Fibroblast of lung (primary cell): ENCODE data around the gene TAF10. TPM values are rescaled to one million over a fixed set of nuclear protein-coding genes. Genes with fewer than 3 reads are reported as not detected.

Experiments
- DNase-seq, 2 donors: peaks; one replicate each; pipeline versions ENCODE4 v3.0.0 to v3.0.0-alpha.2; 2010; ENCODE audit warnings: low read depth in 2 of 2
- H2AFZ ChIP-seq: 2 replicates; pipeline ENCODE4 v1.5.1; 2012; ENCODE audit warnings: low read length, control low read depth, inconsistent platforms
- H3K27ac ChIP-seq: 2 replicates; pipeline ENCODE4 v1.5.1; 2011; ENCODE audit warnings: low read length, control low read depth; ENCODE audit not compliant: insufficient read depth
- H3K27me3 ChIP-seq: 2 replicates; pipeline ENCODE4 v1.5.1; 2011; ENCODE audit warnings: mild to moderate bottlenecking, low read length; ENCODE audit not compliant: control insufficient read depth, insufficient read depth
- H3K36me3 ChIP-seq: 2 replicates; pipeline ENCODE4 v1.5.1; 2011; ENCODE audit warnings: low read length; ENCODE audit not compliant: control insufficient read depth, insufficient read depth
- H3K4me1 ChIP-seq: 2 replicates; pipeline ENCODE4 v1.5.1; 2011; ENCODE audit warnings: low read length; ENCODE audit not compliant: control insufficient read depth, insufficient read depth; ENCODE audit errors: extremely low read depth
- H3K4me2 ChIP-seq: 2 replicates; pipeline ENCODE4 v1.5.1; 2011; ENCODE audit warnings: low read length, control low read depth; ENCODE audit not compliant: insufficient read depth; ENCODE audit errors: extremely low read depth
- H3K4me3 ChIP-seq, 4 experiments: fragments of 200-600 bp in 1 of 4; sonication (generic) in 1 of 4; replicated peaks in 1 of 4; 2 replicates each; pipeline ENCODE4 v1.5.1; 2011 to 2016; ENCODE audit warnings: low read length in 4 of 4, low read depth in 3 of 4, mild to moderate bottlenecking in 3 of 4, control low read depth in 2 of 4, inconsistent platforms in 1 of 4, mixed read lengths in 1 of 4; ENCODE audit not compliant: insufficient read depth in 1 of 4; ENCODE audit errors: control extremely low read depth in 1 of 4
- H3K79me2 ChIP-seq: 2 replicates; pipeline ENCODE4 v1.5.1; 2012; ENCODE audit warnings: mild to moderate bottlenecking, low read length, inconsistent platforms; ENCODE audit not compliant: control insufficient read depth, insufficient read depth
- H3K9ac ChIP-seq: 2 replicates; pipeline ENCODE4 v1.5.1; 2011; ENCODE audit warnings: mild to moderate bottlenecking, low read length, control low read depth; ENCODE audit not compliant: insufficient read depth
- H3K9me3 ChIP-seq: 2 replicates; pipeline ENCODE4 v1.5.1; 2012; ENCODE audit warnings: low read depth, low read length; ENCODE audit not compliant: control insufficient read depth, insufficient read depth
- H4K20me1 ChIP-seq: 2 replicates; pipeline ENCODE4 v1.5.1; 2011; ENCODE audit warnings: low read length; ENCODE audit not compliant: control insufficient read depth, insufficient read depth; ENCODE audit errors: extremely low read depth
- CTCF ChIP-seq, 2 donors: IDR thresholded peaks in 1 of 2; conservative IDR thresholded peaks in 1 of 2; 1 replicate in 1 of 2; 2 replicates in 1 of 2; pipeline ENCODE4 v1.5.1; 2011 to 2012; ENCODE audit warnings: low read length in 2 of 2, control low read depth in 1 of 2, inconsistent platforms in 1 of 2, low read depth in 1 of 2, mild to moderate bottlenecking in 1 of 2
- EZH2 ChIP-seq: IDR thresholded peaks from 2 replicates; pipeline ENCODE4 v1.5.1; 2012; ENCODE audit warnings: low read length, control low read depth, mild to moderate bottlenecking; ENCODE audit errors: missing control alignments
- polyA plus RNA-seq, 2 donors: library from polyadenylated mRNA; depleted of rRNA in 1 of 2; stranded (reverse) in 1 of 2; unstranded in 1 of 2; fragments of >200 nt; gene quantifications; 2 replicates each; pipeline ENCODE4 v1.2.1, GENCODE V29; 2011 to 2012; ENCODE audit warnings: missing spikeins in 1 of 2
- total RNA-seq: library from RNA; depleted of rRNA; stranded (reverse); fragments of >200 nt; gene quantifications from 2 replicates; pipeline ENCODE4 v1.2.1, GENCODE V29; 2014

TAF10 gene
- total and polyA plus RNA-seq, 2 donors (not counting 1 experiment from before 2014, with no cell fraction given) = 77.8 to 142 TPM

DNA sequence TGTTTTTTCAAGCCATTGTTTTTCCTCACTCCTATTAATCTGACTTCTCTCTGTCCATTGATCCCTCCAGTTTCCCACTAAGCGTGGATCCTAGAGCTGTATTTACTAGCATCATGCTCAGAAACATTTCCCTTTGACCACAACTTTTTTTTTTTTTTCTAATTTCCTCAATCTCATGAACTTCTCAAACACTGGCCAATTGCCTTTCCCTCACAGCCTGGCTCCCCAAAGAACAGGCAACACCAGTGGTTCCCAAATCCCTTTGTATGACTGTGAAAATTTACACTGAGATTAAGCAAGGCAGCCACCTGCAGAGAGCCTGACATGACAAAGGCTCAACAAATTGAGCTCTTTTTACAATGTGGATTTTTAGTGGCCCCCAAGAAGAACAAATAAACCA lies 8.6 kb upstream of the TAF10 start:
- Histone ChIP-seq H3K27ac (no peak overlapping the region), H2AFZ (no peak overlapping the region), H3K4me1 (peaks cover 4% of the 10 kb centered on the region), H3K9ac (no peak overlapping the region), H3K27me3 (no peaks in the 10 kb centered on the region), H3K4me3 (no peak overlapping the region), H4K20me1 (no peaks in the 10 kb centered on the region), H3K4me2 (no peak overlapping the region), H3K36me3 (peaks cover 6% of the 10 kb centered on the region), H3K79me2 (peaks cover 13% of the 10 kb centered on the region), H3K9me3 (no peaks in the 10 kb centered on the region)
- DNase-seq = no peak
- no peak for TF ChIP-seq CTCF (conservative IDR thresholded peaks at IDR 0.05 in 1 of 2, IDR thresholded peaks at IDR 0.05 in 1 of 2; ENCODE audit: low read depth in 1 of 2, low read length in 2 of 2)
- no peak for TF ChIP-seq EZH2

GRCh38 chr11:6619004-6619745 lies 7.2 kb upstream of the TAF10 start, which contains the start of gene TPP1:
Gene TPP1 (minus strand): TSS chr11:6619422. CDS start chr11:6619400, 22 bp downstream.
- TF ChIP-seq CTCF (conservative IDR thresholded peaks at IDR 0.05 in 1 of 2, IDR thresholded peaks at IDR 0.05 in 1 of 2; ENCODE audit: low read depth in 1 of 2, low read length in 2 of 2) = no peak
- no peak for TF ChIP-seq EZH2
- peaks cover 13% of the 10 kb centered on the region for H3K79me2 ChIP-seq

GRCh38 chr11:6618117-6619003 lies 6.3 kb upstream of the TAF10 start:
- peak; percentile 80 to 83 for DNase-seq
- Histone ChIP-seq H3K36me3 (peaks cover 11% of the 10 kb centered on the region), H3K79me2 (peaks cover 13% of the 10 kb centered on the region), H3K4me2 (peak overlapping the region; percentile 99), H3K9ac (peak overlapping the region; percentile 70), H3K9me3 (no peaks in the 10 kb centered on the region), H4K20me1 (no peaks in the 10 kb centered on the region), H3K27ac (peak overlapping the region; percentile 88), H3K4me3 (peak overlapping the region; percentile 93 to 99 (median 96)), H3K4me1 (peaks cover 4% of the 10 kb centered on the region), H3K27me3 (no peaks in the 10 kb centered on the region), H2AFZ (peak overlapping the region; percentile 96)
- TF ChIP-seq CTCF (conservative IDR thresholded peaks at IDR 0.05 in 1 of 2, IDR thresholded peaks at IDR 0.05 in 1 of 2; ENCODE audit: low read depth in 1 of 2, low read length in 2 of 2) (peak in 1 of 2 donors; percentile 11), EZH2 (no peak)

More at GRCh38 chr11:6619004-6619745, 7.2 kb upstream of the TAF10 start, which contains the start of gene TPP1:
- Histone ChIP-seq H3K27ac (peak within 1 kb of the TSS; percentile 88), H3K27me3 (no peaks in the 10 kb centered on the region), H4K20me1 (no peaks in the 10 kb centered on the region), H3K9me3 (no peaks in the 10 kb centered on the region), H3K4me3 (peak within 1 kb of the TSS; percentile 93 to 99 (median 96)), H3K4me1 (peaks cover 4% of the 10 kb centered on the region), H2AFZ (peak within 1 kb of the TSS; percentile 96), H3K36me3 (peaks cover 10% of the 10 kb centered on the region), H3K9ac (peak within 1 kb of the TSS; percentile 70), H3K4me2 (peak within 1 kb of the TSS; percentile 99)
- peak; percentile 89 to 95 for DNase-seq
